A673 (cell line): ENCODE measurements around the gene LUC7L2.

Source experiments
- CTCF ChIP-seq: fragments of 300-800, 200-600 bp; sonication (generic); conservative IDR thresholded peaks from 2 replicates; pipeline ENCODE4 v1.5.1; 2017; ENCODE audit warnings: low read depth, mild to moderate bottlenecking, antibody characterized with exemption, low read length, moderate library complexity, mixed read lengths
- EZH2 ChIP-seq: fragments of 200-600 bp; sonication (generic); IDR thresholded peaks from 2 replicates; pipeline ENCODE4 v1.6.1; 2017; ENCODE audit warnings: borderline replicate concordance, low read depth, mild to moderate bottlenecking, mixed read lengths, antibody characterized with exemption, low read length; ENCODE audit not compliant: poor library complexity, severe bottlenecking

DNA sequence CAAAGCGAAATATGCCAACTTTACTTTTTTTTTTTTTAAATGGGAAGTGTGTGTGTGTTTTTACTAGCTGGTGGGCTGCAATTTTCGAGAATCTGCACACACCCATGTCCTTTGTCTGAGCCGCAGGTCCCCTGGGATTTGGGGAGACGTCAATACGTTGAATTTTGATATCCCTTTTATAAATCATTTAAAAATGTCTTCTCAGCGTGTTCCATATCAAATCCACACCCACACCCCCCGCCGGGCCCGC, 19.0 kb upstream of the LUC7L2 start:
- TF ChIP-seq CTCF (no peak), EZH2 (no peak)
